Uterus (tissue), 4 donors: ENCODE data around the gene C2orf80. TPM values are rescaled to one million over a fixed set of nuclear protein-coding genes. Genes with fewer than 3 reads are reported as not detected.

ENCODE experiments used
- DNase-seq, 2 donors: peaks; one replicate each; pipeline ENCODE4 v3.0.0-alpha.2; 2019 to 2020
- H3K27ac ChIP-seq, 2 donors: fragments of 200-600 bp; sonication (generic); 1 replicate in 1 of 2; 2 replicates in 1 of 2; pipeline ENCODE4 v1.5.1; 2016 to 2018
- H3K27me3 ChIP-seq, 2 donors: fragments of 200-600 bp; sonication (generic); one replicate each; pipeline ENCODE4 v1.5.1; 2018 to 2019; ENCODE audit warnings: control low read depth in 1 of 2
- H3K36me3 ChIP-seq, 2 donors: fragments of 200-600 bp; sonication (generic); one replicate each; pipeline ENCODE4 v1.5.1; 2019; ENCODE audit warnings: control low read depth in 1 of 2
- H3K4me1 ChIP-seq, 2 donors: fragments of 200-600 bp; sonication (generic); one replicate each; pipeline ENCODE4 v1.5.1; 2018 to 2019; ENCODE audit warnings: control low read depth in 1 of 2
- H3K4me3 ChIP-seq, 2 donors: fragments of 200-600 bp; sonication (generic); 1 replicate in 1 of 2; 2 replicates in 1 of 2; pipeline ENCODE4 v1.5.1; 2018 to 2019; ENCODE audit warnings: mild to moderate bottlenecking in 1 of 2
- H3K9me3 ChIP-seq, 2 donors: fragments of 200-600 bp; sonication (generic); one replicate each; pipeline ENCODE4 v1.5.1; 2019; ENCODE audit warnings: control low read depth in 1 of 2
- POLR2A ChIP-seq, 2 donors: fragments of 450-650 bp; IDR thresholded peaks; one replicate each; pipeline ENCODE4 v1.6.1; 2016; ENCODE audit warnings: antibody characterized with exemption in 2 of 2, mild to moderate bottlenecking in 1 of 2, moderate library complexity in 1 of 2
- intact Hi-C: fragments of 100-400 bp; cut with DNase I; formaldehyde crosslinking; loops from one replicate; pipeline ENCODE4 v1.15.1; 2023; ENCODE audit warnings: low total_unique reads
- total RNA-seq, 4 donors: library from RNA; depleted of rRNA in 3 of 4; stranded (reverse); fragments of >200 nt in 3 of 4; gene quantifications; one replicate each; pipeline versions ENCODE4 v1.1.0 to v1.2.4, GENCODE V29; 2014 to 2023
- TF ChIP-seq, protein P1 (sequence below), 4 experiments: fragments of 200-600 bp in 2 of 4; fragments of 450-650 bp in 2 of 4; sonication (generic) in 2 of 4; IDR thresholded peaks; one replicate each; pipeline ENCODE4 v1.5.1; 2016 to 2019; ENCODE audit warnings: antibody characterized with exemption in 4 of 4, mild to moderate bottlenecking in 2 of 4, moderate library complexity in 1 of 4
- donor health status: DM: yes; HTN: yes; CAD: no.

C2orf80 gene
- total RNA-seq, 4 donors from 2014 or later: not detected

DNA sequence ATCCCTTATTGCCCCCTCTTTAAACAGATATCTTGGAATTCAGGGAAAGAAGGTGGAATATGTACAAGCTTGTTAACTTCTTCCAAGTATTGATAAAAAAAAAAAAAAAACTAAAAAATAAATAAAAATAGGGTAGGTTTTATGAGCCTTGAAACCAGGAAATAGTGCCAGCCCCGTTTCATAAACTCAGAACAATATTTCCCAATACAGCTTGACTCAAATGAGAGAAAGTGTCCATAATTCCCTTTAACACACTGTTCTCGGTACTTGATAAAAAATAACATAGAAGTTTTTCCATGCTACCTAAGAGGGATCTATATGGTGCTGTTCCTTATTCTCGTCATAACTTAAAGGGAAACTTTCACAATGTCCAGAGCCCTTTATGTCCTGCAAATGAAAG lies 17.9 kb upstream of the C2orf80 start:
- H3K9me3 ChIP-seq: no peaks in the 10 kb centered on the region
- no peak for DNase-seq
- no peak overlapping the region for H3K27ac ChIP-seq
- no peak for TF ChIP-seq POLR2A (IDR thresholded peaks at IDR 0.05)
- TF ChIP-seq, protein P1, sequence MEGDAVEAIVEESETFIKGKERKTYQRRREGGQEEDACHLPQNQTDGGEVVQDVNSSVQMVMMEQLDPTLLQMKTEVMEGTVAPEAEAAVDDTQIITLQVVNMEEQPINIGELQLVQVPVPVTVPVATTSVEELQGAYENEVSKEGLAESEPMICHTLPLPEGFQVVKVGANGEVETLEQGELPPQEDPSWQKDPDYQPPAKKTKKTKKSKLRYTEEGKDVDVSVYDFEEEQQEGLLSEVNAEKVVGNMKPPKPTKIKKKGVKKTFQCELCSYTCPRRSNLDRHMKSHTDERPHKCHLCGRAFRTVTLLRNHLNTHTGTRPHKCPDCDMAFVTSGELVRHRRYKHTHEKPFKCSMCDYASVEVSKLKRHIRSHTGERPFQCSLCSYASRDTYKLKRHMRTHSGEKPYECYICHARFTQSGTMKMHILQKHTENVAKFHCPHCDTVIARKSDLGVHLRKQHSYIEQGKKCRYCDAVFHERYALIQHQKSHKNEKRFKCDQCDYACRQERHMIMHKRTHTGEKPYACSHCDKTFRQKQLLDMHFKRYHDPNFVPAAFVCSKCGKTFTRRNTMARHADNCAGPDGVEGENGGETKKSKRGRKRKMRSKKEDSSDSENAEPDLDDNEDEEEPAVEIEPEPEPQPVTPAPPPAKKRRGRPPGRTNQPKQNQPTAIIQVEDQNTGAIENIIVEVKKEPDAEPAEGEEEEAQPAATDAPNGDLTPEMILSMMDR (IDR thresholded peaks at IDR 0.05): no peak
- intact Hi-C loops: no loop called here
- no peak overlapping the region for H3K4me3 ChIP-seq
- H3K4me1 ChIP-seq: no peaks in the 10 kb centered on the region
- H3K36me3 ChIP-seq: no peaks in the 10 kb centered on the region
- H3K27me3 ChIP-seq: no peaks in the 10 kb centered on the region

DNA sequence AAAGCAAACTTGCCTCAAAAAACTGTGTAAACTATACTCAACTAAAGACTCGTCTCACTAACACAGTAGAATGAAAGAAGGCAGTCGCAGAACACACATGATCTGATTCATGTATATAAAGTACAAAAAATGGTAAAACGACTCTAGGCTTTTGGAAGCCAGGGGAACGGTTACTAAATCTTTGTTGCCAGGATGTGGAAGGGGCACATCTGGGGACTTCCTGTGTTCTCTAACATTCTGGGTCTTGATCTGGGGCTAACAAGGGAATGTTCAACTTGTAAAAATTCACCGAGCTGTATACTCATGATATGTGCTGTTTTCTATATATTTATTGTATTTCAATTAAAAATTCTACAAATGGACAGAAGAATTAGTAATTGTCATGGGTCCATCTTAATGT lies 14.3 kb upstream of the C2orf80 start:
- H3K4me3 ChIP-seq: no peak overlapping the region
- intact Hi-C loops: no loop called here

DNA sequence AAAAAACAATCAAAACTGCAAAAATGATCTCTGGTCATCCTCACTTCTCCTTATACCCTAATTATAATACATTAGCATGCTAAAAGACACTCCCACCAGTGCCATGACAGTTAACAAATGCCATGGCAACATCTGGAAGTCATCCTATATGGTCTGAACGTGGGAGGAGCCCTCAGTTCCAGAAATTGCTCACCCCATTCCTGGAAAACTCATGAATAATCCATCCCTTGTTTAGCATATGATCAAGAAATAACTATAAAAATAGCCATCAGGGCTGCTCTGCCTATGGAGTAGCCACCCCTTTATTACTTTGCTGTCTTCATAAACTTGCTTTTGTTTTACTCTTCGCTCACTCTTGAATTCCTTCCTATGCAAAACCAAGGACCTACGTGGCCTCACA lies 5.7 kb upstream of the C2orf80 start:
- no peak overlapping the region for H3K4me3 ChIP-seq
- DNase-seq: no peak
- no peaks in the 10 kb centered on the region for H3K4me1 ChIP-seq
- H3K27ac ChIP-seq: no peak overlapping the region
- H3K27me3 ChIP-seq: no peaks in the 10 kb centered on the region
- intact Hi-C loops: no loop called here
- H3K36me3 ChIP-seq: no peaks in the 10 kb centered on the region
- H3K9me3 ChIP-seq: no peaks in the 10 kb centered on the region
- TF ChIP-seq, protein P1 (IDR thresholded peaks at IDR 0.05): no peak
- no peak for TF ChIP-seq POLR2A (IDR thresholded peaks at IDR 0.05)

More for the DNA sequence above, 14.3 kb upstream of the C2orf80 start:
- Histone ChIP-seq H3K27ac (no peak overlapping the region), H3K36me3 (no peaks in the 10 kb centered on the region), H3K4me1 (no peaks in the 10 kb centered on the region), H3K27me3 (no peaks in the 10 kb centered on the region), H3K9me3 (no peaks in the 10 kb centered on the region)
- no peak for TF ChIP-seq POLR2A (IDR thresholded peaks at IDR 0.05)
- no peak for DNase-seq

DNA sequence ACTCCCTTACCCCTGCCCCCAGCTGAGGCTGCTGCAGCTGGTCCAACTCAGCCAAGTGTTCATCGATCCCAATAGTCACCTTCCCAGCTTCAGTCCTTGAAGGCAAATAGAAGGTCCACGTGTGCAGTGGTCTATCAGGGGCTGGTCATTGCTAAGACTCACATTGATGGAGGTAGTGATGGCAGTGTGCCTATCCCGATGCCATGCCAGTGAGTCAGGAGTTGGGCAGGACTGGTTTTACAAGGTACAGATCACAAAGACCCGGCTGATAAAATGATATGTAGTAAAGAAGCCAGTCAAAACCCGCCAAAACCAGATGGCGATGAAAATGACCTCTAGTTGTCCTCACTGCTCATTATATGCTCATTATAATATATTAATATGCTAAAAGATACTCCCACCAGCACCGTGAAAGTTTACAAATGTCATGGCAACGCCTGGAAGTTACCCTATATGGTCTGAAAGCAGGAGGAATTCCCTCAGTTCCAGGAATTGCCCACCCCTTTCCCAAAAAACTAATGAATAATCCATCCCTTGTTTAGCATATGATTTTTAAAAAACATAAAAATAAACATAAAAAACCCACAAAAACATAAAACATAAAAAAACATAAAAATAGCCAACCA lies 2.9 kb upstream of the C2orf80 start:
- TF ChIP-seq POLR2A (IDR thresholded peaks at IDR 0.05): no peak
- TF ChIP-seq, protein P1 (IDR thresholded peaks at IDR 0.05): no peak
- intact Hi-C loops: no loop called here
- Histone ChIP-seq H3K4me1 (no peaks in the 10 kb centered on the region), H3K4me3 (no peak overlapping the region), H3K36me3 (no peaks in the 10 kb centered on the region), H3K27ac (no peak overlapping the region), H3K27me3 (no peaks in the 10 kb centered on the region), H3K9me3 (no peaks in the 10 kb centered on the region)
- no peak for DNase-seq

DNA sequence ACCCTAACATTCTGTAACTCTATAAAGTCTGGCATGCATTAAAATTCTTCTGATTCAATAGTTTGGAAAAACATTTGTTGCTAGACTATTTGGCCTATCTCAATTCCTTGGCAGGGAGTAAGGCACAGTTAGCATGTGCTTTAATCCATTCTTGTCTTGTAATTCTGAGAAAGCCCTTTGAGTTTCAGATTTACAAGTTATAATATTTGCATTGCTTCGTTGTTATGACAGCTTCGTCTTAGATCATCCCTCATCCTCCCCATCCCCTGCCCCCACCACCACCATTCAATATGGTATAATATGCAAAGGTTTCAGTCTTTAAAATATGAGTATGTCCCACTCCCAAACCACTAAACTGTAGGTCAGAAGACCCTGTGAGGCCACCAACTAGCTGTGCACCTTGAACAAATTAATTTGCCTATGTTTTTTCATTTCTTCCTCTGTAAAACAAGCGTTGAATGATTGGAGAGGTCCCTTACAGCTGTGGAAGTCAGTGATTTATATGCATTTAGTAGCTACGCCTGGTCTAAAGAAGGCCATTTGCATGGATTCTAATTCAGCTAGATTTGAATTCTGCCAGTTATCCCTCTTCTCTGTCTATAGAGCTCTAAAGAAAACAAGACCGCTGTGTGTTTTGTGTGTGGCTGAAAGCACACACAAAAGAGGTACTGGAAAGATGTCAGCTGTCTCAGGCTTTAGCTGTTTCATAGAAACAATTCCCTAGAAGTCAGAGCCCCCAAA lies 591 bp downstream of the C2orf80 start:
- no peaks in the 10 kb centered on the region for H3K9me3 ChIP-seq
- no peak for DNase-seq
- H3K4me1 ChIP-seq: no peaks in the 10 kb centered on the region
- no peaks in the 10 kb centered on the region for H3K36me3 ChIP-seq
- H3K4me3 ChIP-seq: no peak overlapping the region
- H3K27me3 ChIP-seq: no peaks in the 10 kb centered on the region
- no peak for TF ChIP-seq POLR2A (IDR thresholded peaks at IDR 0.05)
- TF ChIP-seq, protein P1 (IDR thresholded peaks at IDR 0.05): no peak
- no peak overlapping the region for H3K27ac ChIP-seq
- intact Hi-C loops: no loop called here
